Left colon (tissue), 2 donors: ENCODE measurements around the gene LMBR1. TPM values are rescaled to one million over a fixed set of nuclear protein-coding genes. Genes with fewer than 3 reads are reported as not detected.

Source experiments
- total RNA-seq, 2 donors: library from RNA; stranded (reverse); fragmentation: NEBNext Ultra II Directional; extraction: Animal tissue kit (Norgen Biotek cat#: 25700); gene quantifications; one replicate each; pipeline ENCODE4 v1.2.1, GENCODE V29; 2021
- donor health status: DM: no; HTN: no; CAD: no.
- donor health status: DM: yes; HTN: yes; CAD: no.

The LMBR1 gene
- total RNA-seq, 2 donors from 2014 or later = 48.9 to 49.9 TPM

Other genes starting within 250 kb of the LMBR1 start
- gene NOM1, start 56.5 kb upstream of the LMBR1 start, total RNA-seq = 10 to 100 TPM; 13.3 to 16.1 TPM
- 10 to 100 TPM; 15.9 to 20.4 TPM for gene MNX1, start 117.5 kb upstream of the LMBR1 start, total RNA-seq
- gene UBE3C, start 245.7 kb upstream of the LMBR1 start, total RNA-seq = 10 to 100 TPM; 54.4 to 71.8 TPM